ENCODE measurements around the gene RIMS3.

Gene RIMS3

DNA sequence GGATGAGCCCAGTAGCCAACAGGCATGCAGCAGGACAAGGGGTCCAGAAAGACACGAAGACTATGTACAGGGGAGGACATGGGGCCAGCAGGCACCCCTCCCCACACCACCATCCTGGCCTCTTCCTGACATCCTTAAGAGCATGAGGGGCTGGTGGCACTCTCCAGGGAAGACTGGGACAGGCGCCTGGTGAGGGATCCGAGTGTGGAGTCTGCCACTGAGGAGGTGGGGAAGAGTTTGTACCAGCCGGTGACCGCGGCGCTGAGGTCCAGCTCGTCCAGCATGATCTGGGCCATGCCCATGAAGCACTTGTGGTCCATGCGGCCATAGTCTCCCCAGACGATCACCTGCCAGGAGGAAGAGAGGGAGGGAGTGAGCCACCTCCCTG lies 39.1 kb downstream of the RIMS3 start:
- no peak for DNase-seq (ENCODE audit: low read depth)
- TF ChIP-seq, protein P1, sequence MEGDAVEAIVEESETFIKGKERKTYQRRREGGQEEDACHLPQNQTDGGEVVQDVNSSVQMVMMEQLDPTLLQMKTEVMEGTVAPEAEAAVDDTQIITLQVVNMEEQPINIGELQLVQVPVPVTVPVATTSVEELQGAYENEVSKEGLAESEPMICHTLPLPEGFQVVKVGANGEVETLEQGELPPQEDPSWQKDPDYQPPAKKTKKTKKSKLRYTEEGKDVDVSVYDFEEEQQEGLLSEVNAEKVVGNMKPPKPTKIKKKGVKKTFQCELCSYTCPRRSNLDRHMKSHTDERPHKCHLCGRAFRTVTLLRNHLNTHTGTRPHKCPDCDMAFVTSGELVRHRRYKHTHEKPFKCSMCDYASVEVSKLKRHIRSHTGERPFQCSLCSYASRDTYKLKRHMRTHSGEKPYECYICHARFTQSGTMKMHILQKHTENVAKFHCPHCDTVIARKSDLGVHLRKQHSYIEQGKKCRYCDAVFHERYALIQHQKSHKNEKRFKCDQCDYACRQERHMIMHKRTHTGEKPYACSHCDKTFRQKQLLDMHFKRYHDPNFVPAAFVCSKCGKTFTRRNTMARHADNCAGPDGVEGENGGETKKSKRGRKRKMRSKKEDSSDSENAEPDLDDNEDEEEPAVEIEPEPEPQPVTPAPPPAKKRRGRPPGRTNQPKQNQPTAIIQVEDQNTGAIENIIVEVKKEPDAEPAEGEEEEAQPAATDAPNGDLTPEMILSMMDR (conservative IDR thresholded peaks at IDR 0.05; ENCODE audit: low read length) = no peak

DNA sequence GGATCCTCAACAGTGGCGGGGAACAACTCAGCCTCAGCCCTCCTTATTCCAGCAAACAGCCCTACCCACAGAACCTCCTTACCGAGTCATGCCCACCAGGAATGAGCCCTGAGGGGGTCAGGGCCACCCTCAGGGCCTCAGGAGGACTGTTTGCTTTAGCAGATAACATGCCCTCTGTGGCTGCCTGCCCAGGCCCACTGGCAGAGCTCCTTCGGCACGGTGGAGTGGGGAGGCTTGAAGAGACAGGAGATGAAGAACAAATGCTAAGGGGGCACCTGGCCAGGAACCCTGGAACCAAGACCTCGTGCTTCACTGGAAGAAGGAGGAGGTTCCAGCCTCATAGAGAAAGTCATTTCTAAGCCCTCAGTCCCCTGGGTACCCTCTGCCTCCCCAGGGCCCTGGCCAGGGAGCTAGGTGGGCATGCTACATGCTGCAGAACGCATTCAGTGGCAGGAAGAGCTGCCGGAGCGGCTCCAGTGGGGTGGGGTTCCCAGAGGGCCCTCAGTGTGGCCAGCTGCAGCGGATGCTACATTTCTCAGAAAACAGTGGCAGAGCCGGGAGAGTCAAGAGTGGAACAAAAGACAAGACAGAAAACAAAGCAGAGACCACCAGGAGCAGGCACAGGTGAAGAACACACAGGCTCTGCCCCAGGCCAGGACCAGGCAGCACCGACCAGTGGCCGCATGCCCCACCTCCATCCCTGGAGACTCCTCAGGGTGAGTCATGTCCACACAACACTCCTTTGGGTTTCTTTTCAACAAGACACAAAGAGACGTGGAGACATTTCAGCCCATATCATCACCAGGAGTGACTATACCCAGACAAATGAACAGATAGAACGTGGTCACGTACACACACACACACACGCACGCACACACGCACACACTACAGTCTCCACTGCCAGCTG lies 39.8 kb downstream of the RIMS3 start:
- no peak overlapping the region for H3K4me3 ChIP-seq (ENCODE audit: low read length)
- DNase-seq (ENCODE audit: low read depth) = peak; percentile 17
- TF ChIP-seq, protein P1 (conservative IDR thresholded peaks at IDR 0.05; ENCODE audit: low read length) = no peak

More for the DNA sequence above, 39.1 kb downstream of the RIMS3 start:
- no peak overlapping the region for H3K4me3 ChIP-seq (ENCODE audit: low read length)

DNA sequence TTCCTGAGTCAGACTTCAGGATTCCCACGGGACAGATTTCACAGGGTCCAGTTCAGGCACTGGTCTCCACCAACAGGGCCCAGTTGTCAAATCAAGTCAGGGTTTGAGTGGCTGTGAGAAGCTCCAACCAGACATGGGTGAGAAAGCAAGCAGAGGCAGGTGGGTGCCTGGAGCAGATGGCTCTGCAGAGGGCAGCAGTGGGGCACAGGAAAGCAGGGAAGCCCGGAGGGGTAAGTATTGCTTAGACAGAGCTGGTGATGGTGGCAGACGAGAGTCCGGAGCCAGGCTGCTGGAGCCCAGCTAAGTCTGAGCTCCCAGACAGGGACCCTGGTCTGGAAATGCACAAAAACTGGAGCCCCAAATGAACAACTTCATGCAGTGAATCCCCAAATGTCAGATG lies 40.4 kb downstream of the RIMS3 start:
- TF ChIP-seq, protein P1 (conservative IDR thresholded peaks at IDR 0.05; ENCODE audit: low read length) = 0 out of 2 replicates have a peak, but pooled peaks have one; percentile 26
- DNase-seq (ENCODE audit: low read depth) = no peak

DNA sequence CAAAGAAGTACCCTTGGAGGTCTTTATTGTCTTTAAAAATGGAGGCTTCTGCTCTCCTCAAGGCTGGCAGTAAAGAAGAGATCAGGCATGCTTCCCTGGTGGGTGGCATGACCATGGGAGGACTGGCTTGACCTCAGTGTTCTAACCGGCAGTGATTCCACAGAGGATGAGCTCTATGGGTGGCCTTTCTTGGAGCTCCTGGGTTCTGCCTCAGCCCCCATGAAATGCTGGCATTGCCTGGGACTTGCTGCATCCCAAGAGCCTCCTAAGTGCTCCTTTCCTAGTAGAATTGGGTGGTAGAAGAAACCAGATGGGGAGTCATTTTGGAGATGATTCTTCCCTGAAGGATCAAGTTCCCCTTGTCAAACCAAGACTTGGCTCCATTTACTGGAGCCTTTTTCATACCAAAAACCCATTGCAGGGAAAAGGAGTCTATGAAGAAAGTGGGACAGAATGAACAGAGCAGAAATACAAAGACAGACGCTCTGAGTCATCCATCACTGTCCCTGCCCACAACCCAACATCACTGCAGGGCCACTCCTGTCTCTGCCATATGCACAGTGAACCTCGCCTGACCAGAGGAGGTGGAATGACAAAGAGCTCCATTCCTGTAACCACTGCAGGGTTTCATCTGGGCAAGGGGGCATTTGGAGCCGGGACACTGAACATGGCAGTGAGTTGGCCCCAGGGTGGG lies 42.4 kb downstream of the RIMS3 start:
- no peak overlapping the region for H3K4me3 ChIP-seq (ENCODE audit: low read length)
- no peak for DNase-seq (ENCODE audit: low read depth)
- TF ChIP-seq, protein P1 (conservative IDR thresholded peaks at IDR 0.05; ENCODE audit: low read length) = no peak

More for the DNA sequence above, 40.4 kb downstream of the RIMS3 start:
- no peak overlapping the region for H3K4me3 ChIP-seq (ENCODE audit: low read length)

DNA sequence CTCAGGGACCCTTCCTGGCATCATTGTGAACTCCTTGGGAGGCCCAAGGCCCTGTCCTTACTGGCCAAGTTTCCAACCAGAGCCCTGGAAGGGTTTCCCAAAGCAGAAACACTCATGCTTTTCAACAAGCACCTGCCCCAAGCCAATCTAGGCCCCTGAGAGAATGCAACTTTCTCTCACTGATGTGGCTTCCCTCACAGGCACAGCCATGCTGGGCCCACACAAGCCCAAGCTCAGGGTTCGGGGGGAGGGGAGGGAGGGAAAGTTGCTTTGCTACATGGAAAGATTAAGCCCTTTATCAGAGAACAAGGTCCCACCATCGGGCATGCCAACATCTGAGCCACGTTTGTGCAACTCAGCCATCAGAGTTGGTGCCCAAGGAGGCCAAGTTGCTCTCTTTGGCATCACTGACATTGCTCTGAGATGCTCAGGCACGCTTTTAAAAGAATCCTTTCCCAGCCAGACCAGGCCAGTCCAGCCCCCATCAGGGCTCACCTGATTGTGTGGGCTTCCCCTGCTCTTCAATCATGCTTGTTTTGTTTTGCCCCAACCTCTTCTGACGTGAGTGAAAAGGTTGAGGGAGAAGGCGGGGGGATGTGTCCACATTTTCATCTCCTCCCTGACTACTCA lies 43.5 kb downstream of the RIMS3 start:
- no peak for DNase-seq (ENCODE audit: low read depth)
- TF ChIP-seq, protein P1 (conservative IDR thresholded peaks at IDR 0.05; ENCODE audit: low read length) = no peak

GRCh38 chr1:40620586-40621210 lies 44.8 kb downstream of the RIMS3 start:
- no peak for DNase-seq (ENCODE audit: low read depth)
- H3K4me3 ChIP-seq (ENCODE audit: low read length) = no peak overlapping the region
- TF ChIP-seq, protein P1 (conservative IDR thresholded peaks at IDR 0.05; ENCODE audit: low read length) = no peak

More for the DNA sequence above, 43.5 kb downstream of the RIMS3 start:
- no peak overlapping the region for H3K4me3 ChIP-seq (ENCODE audit: low read length)
